RWPE1 (cell line): ENCODE measurements around the gene FTCDNL1.

Source experiments
- CTCF ChIA-PET: fragments of 350-600 bp; sonication (Branson Sonifier 250); formaldehyde crosslinking; extraction: SDS; loops from one replicate; lab custom pipeline; 2021; lab: Yijun Ruan, JAX
- POLR2A ChIA-PET: fragments of 400-600 bp; formaldehyde crosslinking; extraction: SDS; loops from one replicate; lab custom pipeline; 2020; ENCODE audit warnings: antibody characterized with exemption; ENCODE audit not compliant: low non-redundant PET; lab: Yijun Ruan, JAX
- DNase-seq: peaks from one replicate; pipeline ENCODE4 v3.0.0; 2012; ENCODE audit warnings: low spot score
- H3K27ac ChIP-seq: fragments of 450-650 bp; 2 replicates; pipeline ENCODE4 v1.5.1; 2017
- CTCF ChIP-seq: fragments of 450-650 bp; conservative IDR thresholded peaks from 2 replicates; pipeline ENCODE4 v1.5.1; 2017; ENCODE audit warnings: low read depth, mild to moderate bottlenecking

FTCDNL1 gene

GRCh38 chr2:199804831-199805230 lies 46.2 kb downstream of the FTCDNL1 start:
- no peak overlapping the region for H3K27ac ChIP-seq
- ChIA-PET CTCF (no interaction called here), POLR2A (no interaction called here)
- no peak for TF ChIP-seq CTCF
- no peak for DNase-seq

DNA sequence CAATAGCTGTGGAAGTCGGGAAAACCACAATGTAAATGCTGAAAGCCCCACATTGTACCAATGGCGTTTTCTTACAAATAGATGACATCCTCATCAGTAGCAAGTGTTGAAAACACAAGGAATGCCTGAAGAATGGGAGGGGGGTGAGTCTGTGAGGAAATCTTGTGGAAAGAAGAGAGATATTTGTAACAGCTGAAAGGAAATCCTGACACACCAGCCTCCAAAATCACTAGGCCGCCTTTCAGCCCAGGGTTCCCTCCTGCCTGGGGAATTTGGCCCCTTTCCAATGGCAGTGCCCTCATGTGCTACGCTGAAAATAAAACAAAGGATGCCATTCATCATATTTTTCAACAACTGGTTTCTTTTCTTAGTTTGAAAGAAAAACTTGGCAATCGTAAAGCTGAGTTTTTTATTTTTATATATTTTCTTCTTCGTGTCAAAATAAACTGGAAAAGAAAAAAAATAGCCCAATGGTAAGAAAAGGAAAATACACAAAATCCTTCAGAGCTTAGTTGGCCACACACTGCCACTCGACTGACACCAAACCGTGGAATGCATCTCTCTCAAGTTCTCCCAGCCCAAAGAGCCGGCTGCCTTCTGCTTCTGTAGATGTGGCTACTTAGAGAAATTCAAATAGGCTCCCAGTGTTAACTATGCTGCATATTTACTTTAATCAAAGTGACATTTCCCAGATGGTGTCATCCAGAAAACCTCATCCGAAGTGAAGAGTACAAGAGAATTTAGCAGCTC lies 52.0 kb downstream of the FTCDNL1 start:
- CTCF ChIA-PET: no interaction called here
- no peak for DNase-seq
- POLR2A ChIA-PET: no interaction called here
- H3K27ac ChIP-seq: no peak overlapping the region
- no peak for TF ChIP-seq CTCF

- H3K27ac ChIP-seq: no peak overlapping the region
- no peak for DNase-seq
- TF ChIP-seq CTCF: no peak
- POLR2A ChIA-PET: no interaction called here
- CTCF ChIA-PET: interaction anchor here (0.6 kb wide), 1 partner anchor 122 kb away, joined by 4 read pairs; no protein-coding TSS in a partner anchor
Observed at GRCh38 chr2:199797431-199798403, 53.3 kb downstream of the FTCDNL1 start.

- POLR2A ChIA-PET: no interaction called here
- CTCF ChIA-PET: no interaction called here
- TF ChIP-seq CTCF: no peak
- H3K27ac ChIP-seq: no peak overlapping the region
- DNase-seq: no peak
Observed at GRCh38 chr2:199792381-199792780, 58.6 kb downstream of the FTCDNL1 start.

DNA sequence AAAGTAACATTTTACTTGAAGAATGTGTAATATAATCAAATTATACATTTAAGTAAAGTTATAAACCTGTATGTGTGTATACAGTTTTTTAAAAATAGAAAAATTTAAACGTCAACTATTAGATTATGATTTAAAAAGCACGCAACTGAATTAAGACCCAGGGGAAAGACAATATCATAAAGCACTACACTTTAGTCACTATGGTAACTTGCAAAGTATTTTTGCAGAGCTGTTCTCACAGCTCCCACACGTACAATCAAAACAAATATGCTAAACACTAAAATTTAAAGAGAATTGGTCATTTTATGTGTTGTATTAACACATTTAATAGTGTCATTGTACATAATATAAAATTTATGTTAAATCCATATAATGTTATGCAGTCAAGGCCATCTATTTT lies 59.7 kb downstream of the FTCDNL1 start:
- CTCF ChIA-PET: no interaction called here
- no peak for TF ChIP-seq CTCF
- H3K27ac ChIP-seq: no peak overlapping the region
- POLR2A ChIA-PET: no interaction called here
- no peak for DNase-seq

DNA sequence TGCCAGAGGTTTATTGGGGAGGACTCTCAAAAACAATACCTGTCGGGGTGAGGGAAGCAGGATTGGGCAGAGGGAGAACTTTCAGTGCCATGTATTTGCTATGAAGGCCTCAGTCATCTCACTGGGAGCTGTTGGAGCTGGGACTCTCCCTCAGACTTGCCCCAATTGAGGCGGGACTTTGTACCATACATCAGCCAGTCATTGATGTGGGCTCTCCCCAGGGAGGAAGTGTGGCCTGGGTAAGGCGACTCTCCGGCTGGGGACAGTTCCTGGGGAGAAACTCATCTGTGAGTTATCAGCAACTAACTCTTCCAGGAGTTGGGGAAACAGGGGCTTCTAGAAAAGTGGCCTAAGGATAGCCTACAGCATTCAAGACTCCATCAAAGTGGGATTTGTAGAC lies 66.5 kb downstream of the FTCDNL1 start:
- no peak for DNase-seq
- no peak overlapping the region for H3K27ac ChIP-seq
- CTCF ChIA-PET: no interaction called here
- POLR2A ChIA-PET: no interaction called here
- no peak for TF ChIP-seq CTCF
